Peyer's patch (tissue), 4 donors: ENCODE measurements around the gene NR6A1.

Source experiments
- CTCF ChIP-seq, 6 experiments: fragments of 450-650 bp in 4 of 6; fragments of 200-600 bp in 2 of 6; sonication (generic) in 1 of 6; IDR thresholded peaks; one replicate each; pipeline ENCODE4 v1.5.1; 2017 to 2019; ENCODE audit warnings: antibody characterized with exemption in 6 of 6, mild to moderate bottlenecking in 3 of 6, moderate library complexity in 1 of 6
- POLR2A ChIP-seq, 2 donors: fragments of 450-650 bp; IDR thresholded peaks; one replicate each; pipeline ENCODE4 v1.5.1; 2017; ENCODE audit warnings: antibody characterized with exemption in 2 of 2, mild to moderate bottlenecking in 2 of 2, moderate library complexity in 2 of 2

GRCh38 chr9:124755061-124755460 is 16.1 kb downstream of the NR6A1 start:
- TF ChIP-seq CTCF (IDR thresholded peaks at IDR 0.05), result no peak
- no peak for TF ChIP-seq POLR2A (IDR thresholded peaks at IDR 0.05)
